RCC 7860 (cell line): ENCODE data around the gene WDR26.

ENCODE experiments used
- DNase-seq: peaks from one replicate; pipeline ENCODE4 v3.0.0-alpha.2; 2015; ENCODE audit warnings: low spot score
- FAIRE-seq: peaks from 2 replicates; lab custom pipeline; 2012; peaks lifted over from hg19 to GRCh38; lab: Jason Lieb, UNC

The WDR26 gene

DNA sequence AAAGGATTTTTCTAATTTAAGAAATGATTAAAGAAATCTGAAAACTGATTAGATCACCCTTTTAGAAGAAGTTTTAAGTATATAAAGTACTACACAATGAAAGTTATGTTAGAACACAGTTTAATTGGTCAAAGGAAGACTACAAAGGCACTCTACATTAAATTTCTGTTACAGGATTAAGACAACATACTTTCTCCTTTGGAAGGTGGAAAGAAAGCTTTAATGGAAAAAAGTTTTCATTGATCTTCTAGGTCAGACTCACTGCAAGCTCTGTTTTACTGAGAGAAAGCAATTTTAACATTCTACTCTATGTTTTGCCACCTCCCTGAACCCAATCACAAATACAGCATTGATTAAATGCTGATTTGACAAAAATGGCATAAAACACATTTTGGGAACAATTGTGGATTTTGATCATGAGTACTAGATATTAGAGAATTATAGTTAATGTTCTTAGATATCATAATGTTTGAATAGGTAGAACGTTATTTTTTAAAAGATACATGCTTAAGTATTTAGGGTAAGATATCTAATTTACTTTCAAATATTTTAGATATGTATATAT, 32.0 kb downstream of the WDR26 start:
- FAIRE-seq (peak; percentile 28), DNase-seq (no peak)

- DNase-seq (no peak), FAIRE-seq (peak; percentile 28)
Observed at GRCh38 chr1:224399887-224400286, 34.7 kb downstream of the WDR26 start.

DNA sequence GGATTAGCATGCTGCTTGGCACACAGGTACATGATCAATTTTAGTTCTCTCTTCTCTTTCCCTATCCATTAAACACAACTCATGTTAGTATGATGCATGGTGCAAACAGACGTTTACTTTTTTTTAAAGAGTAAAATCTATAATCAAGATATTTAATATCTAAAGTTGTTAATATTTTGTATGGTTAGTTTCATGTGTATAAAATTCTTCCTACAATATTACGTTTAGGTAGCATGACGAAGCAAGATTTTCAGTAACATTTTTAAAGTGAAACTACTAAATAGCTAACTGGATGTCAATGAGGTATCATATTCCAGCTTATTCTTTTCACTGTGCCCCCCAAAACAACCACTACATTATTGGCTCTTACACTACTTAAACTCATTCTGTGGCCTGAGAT, 41.3 kb downstream of the WDR26 start:
- FAIRE-seq = no peak

GRCh38 chr1:224392411-224393249, 42.0 kb downstream of the WDR26 start:
- DNase-seq (no peak), FAIRE-seq (no peak)

More for the DNA sequence above, 41.3 kb downstream of the WDR26 start:
- no peak for DNase-seq

GRCh38 chr1:224390517-224390916, 44.1 kb downstream of the WDR26 start:
- FAIRE-seq (no peak), DNase-seq (no peak)

GRCh38 chr1:224387943-224388342, 46.7 kb downstream of the WDR26 start:
- FAIRE-seq = no peak
- DNase-seq = no peak

DNA sequence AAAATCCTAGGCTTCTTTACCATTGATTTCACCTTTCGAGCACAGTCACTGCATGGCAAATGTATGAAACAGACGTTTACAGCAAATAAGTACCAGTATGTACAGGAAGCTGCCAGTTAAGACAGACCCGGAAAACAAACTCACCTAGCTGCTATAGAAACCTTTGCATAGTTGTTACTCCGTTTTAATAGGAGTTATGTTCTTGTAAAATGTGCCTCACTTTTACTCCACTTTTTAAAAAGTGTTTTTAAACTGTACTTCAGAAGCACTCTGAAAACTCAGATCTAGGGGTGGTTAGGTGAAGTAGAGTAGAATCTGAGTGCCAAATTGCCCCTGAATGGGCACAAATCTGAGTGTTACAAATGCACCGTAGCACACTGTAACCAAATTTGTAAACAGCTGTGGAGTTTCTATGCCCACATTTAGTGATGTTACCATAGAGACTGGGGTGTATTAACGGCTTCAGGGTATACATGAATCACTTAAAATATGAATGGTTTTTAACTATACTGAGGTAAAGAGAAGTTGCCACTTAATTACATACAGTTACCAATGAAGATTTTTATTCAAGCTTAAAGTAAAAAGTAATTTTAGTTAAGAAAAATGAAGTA, 47.2 kb downstream of the WDR26 start:
- no peak for FAIRE-seq

DNA sequence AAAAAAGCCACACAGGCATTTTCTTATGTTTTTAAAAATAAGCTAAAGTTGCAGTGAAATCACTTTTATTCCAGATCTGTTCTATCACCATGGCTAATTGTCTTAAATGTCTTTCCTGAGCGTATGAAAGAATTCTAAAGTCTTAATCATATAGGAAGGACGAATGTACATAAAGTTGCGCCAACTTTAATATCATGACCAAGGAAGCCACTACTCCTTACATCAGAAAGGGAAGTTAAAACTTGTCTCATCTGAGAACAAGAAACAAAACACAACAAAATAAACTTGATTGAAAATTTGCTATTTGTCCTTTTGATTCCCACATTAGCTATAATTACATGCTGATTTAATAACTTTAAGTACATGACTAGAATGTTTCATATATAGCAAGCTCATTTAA, 51.4 kb downstream of the WDR26 start:
- DNase-seq (no peak), FAIRE-seq (no peak)

More for the DNA sequence above, 47.2 kb downstream of the WDR26 start:
- no peak for DNase-seq

- DNase-seq (no peak), FAIRE-seq (no peak)
Observed at GRCh38 chr1:224381880-224382548, 52.6 kb downstream of the WDR26 start.

DNA sequence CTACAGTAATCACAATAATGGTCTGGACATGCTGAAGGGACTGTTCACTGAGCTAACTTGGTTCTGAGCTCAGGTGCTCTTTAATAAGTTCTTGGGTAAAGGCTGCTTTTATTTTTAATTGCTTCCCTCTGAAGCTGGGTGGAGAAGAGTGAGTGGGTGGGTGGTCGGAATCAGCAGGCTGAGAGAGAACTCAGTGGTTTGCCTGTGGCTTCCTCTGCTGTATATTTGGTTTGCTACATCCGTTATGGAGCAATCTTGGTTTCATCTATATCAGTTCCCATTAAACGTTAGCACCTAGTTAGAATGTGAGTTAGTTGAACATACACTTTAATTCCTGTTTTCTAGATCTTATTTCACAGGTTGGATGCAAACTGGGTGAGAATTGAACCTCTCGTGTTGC, 54.6 kb downstream of the WDR26 start:
- no peak for DNase-seq
- FAIRE-seq = no peak

DNA sequence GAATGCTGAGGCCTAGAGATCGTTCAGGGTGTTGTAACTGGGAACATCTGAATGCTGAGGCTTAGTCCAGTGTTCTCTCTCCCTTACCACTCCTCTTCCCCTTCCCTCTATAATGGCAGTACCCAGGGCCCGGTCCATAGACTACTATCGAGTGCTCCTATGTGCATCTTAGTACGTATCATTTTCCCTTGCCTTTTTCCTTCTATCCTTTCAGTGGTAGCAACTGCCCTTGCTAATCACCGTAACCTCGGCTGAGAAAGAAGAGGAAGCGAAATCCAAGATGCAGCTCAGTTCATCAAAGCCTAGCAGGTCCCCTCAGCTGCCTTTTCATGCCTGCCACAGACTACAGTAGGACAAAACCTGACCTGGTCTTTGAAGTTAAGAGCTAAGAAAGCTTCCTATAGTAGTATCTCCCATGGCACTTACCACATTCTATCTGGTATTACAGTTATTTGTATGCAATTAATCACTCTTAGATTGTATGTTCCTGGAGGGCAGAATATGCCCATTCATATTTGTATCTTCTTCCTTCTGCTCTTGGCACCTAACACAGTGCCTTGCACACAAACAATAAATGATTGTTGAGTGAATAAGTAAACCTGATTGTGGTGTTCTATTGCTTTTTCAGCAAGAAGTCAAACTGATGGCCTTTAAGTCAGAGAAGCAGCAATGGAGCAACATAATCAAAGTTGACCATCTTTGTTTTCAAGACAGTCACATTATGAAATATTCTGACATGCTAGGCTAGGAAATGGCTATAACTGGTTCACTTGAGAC, 55.6 kb downstream of the WDR26 start:
- FAIRE-seq = no peak
- no peak for DNase-seq

- FAIRE-seq = peak; percentile 22
- DNase-seq = peak; percentile 52
Observed at GRCh38 chr1:224377676-224378006, 57.0 kb downstream of the WDR26 start.

DNA sequence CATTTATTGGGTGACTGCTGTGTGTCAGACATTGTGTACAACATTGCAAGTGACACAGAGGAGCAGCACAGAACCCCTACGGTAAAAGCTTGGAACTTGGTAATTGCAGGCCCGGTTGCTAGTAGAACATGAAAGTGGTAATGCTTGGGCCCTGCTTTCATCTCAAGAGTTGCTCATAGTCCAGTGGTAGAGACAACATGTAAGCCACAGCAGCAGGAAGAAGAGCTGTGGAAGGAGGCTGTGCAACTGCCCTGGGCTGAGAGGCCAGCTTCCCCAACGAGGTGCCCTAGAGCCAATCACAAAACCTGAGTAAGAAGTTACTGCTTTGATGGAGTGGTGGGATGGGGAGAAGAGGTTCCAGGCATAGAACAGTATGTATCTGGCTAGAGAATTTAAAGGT, 59.5 kb downstream of the WDR26 start:
- no peak for DNase-seq
- no peak for FAIRE-seq

DNA sequence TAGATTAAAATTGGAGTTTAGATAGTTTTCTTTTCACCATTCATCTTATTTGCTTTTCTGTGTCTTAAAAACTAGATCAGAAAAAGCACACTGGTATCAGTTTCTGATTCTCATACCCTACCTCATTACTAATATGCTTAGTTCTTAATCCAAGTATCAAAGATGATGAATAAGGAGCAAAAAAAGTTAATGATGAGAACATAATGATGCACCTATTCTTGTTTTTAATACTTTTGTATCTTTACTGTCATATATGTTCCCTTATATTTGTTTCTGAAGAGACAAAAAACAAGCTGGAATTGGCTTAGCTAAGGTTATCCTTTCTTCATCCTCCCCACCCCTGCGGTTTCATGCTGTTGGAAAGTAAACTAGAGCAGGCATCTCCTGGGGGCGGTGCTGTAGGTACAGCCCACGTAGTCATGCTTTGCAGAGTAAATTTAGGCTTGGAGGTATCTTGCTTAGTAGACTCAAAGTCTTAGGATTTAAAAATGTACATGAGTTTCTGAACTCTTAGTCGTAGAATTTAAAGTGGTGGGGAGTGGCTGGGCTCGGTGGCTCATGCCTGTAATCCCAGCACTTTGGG, 61.5 kb downstream of the WDR26 start:
- no peak for DNase-seq
- FAIRE-seq = no peak

DNA sequence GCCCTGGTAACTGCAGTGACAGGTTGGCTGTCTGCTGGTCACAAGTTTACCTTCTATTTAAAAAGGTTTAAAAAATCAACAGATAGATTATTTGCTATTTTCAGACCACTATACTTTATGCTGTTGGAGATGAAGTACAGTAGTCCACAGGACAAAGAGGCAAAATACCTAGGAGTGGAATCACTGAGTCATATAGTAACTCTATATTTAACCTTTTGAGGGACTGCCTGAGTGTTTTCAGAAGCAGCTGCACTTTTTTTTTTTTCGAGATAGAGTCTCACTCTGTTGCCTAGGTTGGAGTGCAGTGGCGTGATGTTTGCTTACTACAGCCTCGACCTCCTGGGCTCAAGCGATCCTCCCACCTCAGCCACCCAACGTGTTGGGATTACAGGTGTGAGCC, 66.2 kb downstream of the WDR26 start:
- FAIRE-seq (no peak), DNase-seq (no peak)

GRCh38 chr1:224359207-224359606, 75.4 kb downstream of the WDR26 start:
- DNase-seq = no peak
- FAIRE-seq = no peak

GRCh38 chr1:224358237-224358636, 76.4 kb downstream of the WDR26 start:
- DNase-seq (no peak), FAIRE-seq (no peak)

GRCh38 chr1:224357626-224358124, 76.9 kb downstream of the WDR26 start:
- DNase-seq (no peak), FAIRE-seq (no peak)

GRCh38 chr1:224356685-224357625, 77.6 kb downstream of the WDR26 start, which contains the start of gene CNIH4:
Gene CNIH4 (plus strand): TSS chr1:224356879. CDS start chr1:224356925, 46 bp downstream.
- DNase-seq (peak; percentile 91), FAIRE-seq (peak; percentile 92)
